IMR-90 (cell line): Measurements from ENCODE around the gene HAAO. TPM values are rescaled to one million over a fixed set of nuclear protein-coding genes. Genes with fewer than 3 reads are reported as not detected.

Experiments
- ATAC-seq: fragments of 200-7000 bp; cut with Tn5 transposase; 2 replicates; pipeline ENCODE4 v1.9.1; 2020; ENCODE audit warnings: low read depth, mild to moderate bottlenecking, moderate library complexity
- BruUV-seq: library from RNA; stranded (reverse); fragments of 400-500 nt; replicated peaks from 2 replicates; lab custom pipeline; 2021; lab: Mats Ljungman, UMichigan
- CTCF ChIA-PET: fragments of 300-600 bp; formaldehyde crosslinking; extraction: SDS; loops from one replicate; lab custom pipeline; 2021; ENCODE audit warnings: antibody characterized with exemption; lab: Yijun Ruan, JAX
- POLR2A ChIA-PET: fragments of 300-600 bp; sonication (Branson Sonifier 250); formaldehyde crosslinking; loops from one replicate; lab custom pipeline; 2022; ENCODE audit warnings: antibody characterized with exemption; ENCODE audit not compliant: unreplicated experiment; lab: Charles Lee
- DNase-seq: peaks from one replicate; pipeline ENCODE4 v3.0.0; 2013
- H2AFZ ChIP-seq: replicated peaks from 2 replicates; pipeline ENCODE3; 2013; ENCODE audit warnings: low read length, mild to moderate bottlenecking; ENCODE audit not compliant: poor library complexity
- H2AK5ac ChIP-seq: 2 replicates; pipeline ENCODE4 v1.6.1; 2013; ENCODE audit warnings: low read depth, low read length, inconsistent platforms
- H2AK9ac ChIP-seq: replicated peaks from 2 replicates; pipeline ENCODE3; 2013; ENCODE audit warnings: mild to moderate bottlenecking, low read depth, low read length, moderate library complexity; ENCODE audit not compliant: poor library complexity
- H2BK120ac ChIP-seq: 2 replicates; pipeline ENCODE4 v1.6.1; 2013; ENCODE audit warnings: low read depth, low read length, inconsistent platforms
- H2BK15ac ChIP-seq: 3 replicates; pipeline ENCODE4 v1.6.1; 2013; ENCODE audit warnings: low read depth, low read length, inconsistent platforms
- H2BK20ac ChIP-seq: 2 replicates; pipeline ENCODE4 v1.6.1; 2013; ENCODE audit warnings: low read depth, mild to moderate bottlenecking, inconsistent platforms, low read length, moderate library complexity
- H2BK5ac ChIP-seq: 2 replicates; pipeline ENCODE4 v1.6.1; 2013; ENCODE audit warnings: mild to moderate bottlenecking, low read depth, low read length, inconsistent platforms; ENCODE audit not compliant: poor library complexity, severe bottlenecking
- H3K14ac ChIP-seq: replicated peaks from 2 replicates; pipeline ENCODE4 v1.6.1; 2013; ENCODE audit warnings: low read depth, low read length, inconsistent platforms
- H3K18ac ChIP-seq: 2 replicates; pipeline ENCODE4 v1.6.1; 2013; ENCODE audit warnings: low read depth, low read length, control low read depth
- H3K23ac ChIP-seq: 2 replicates; pipeline ENCODE4 v1.6.1; 2013; ENCODE audit warnings: low read depth, low read length, inconsistent platforms
- H3K27ac ChIP-seq: 2 replicates; pipeline ENCODE4 v1.5.1; 2013; ENCODE audit warnings: mild to moderate bottlenecking, control low read depth, low read length; ENCODE audit not compliant: insufficient read depth
- H3K27me3 ChIP-seq: 2 replicates; pipeline ENCODE4 v1.6.1; 2013; ENCODE audit warnings: low read length; ENCODE audit not compliant: control insufficient read depth, insufficient read depth
- H3K36me3 ChIP-seq: 2 replicates; pipeline ENCODE4 v1.6.1; 2013; ENCODE audit warnings: low read length, mixed read lengths; ENCODE audit not compliant: control insufficient read depth, insufficient read depth
- H3K4ac ChIP-seq: 2 replicates; pipeline ENCODE4 v1.6.1; 2013; ENCODE audit warnings: low read depth, low read length, inconsistent platforms
- H3K4me1 ChIP-seq: 2 replicates; pipeline ENCODE4 v1.6.1; 2013; ENCODE audit warnings: low read length, mixed read lengths; ENCODE audit not compliant: control insufficient read depth, insufficient read depth
- H3K4me2 ChIP-seq: 2 replicates; pipeline ENCODE4 v1.6.1; 2013; ENCODE audit warnings: low read depth, mild to moderate bottlenecking, control low read depth, low read length, moderate library complexity
- H3K4me3 ChIP-seq: 2 replicates; pipeline ENCODE4 v1.5.1; 2013; ENCODE audit warnings: low read depth, mild to moderate bottlenecking, control low read depth, low read length, moderate library complexity; ENCODE audit not compliant: insufficient read depth
- H3K56ac ChIP-seq: 2 replicates; pipeline ENCODE4 v1.6.1; 2013; ENCODE audit warnings: low read length, inconsistent platforms; ENCODE audit not compliant: insufficient read depth; ENCODE audit errors: extremely low read depth
- H3K79me1 ChIP-seq, 2 experiments: 2 replicates each; pipeline ENCODE4 v1.6.1; 2013; ENCODE audit warnings: low read length in 2 of 2, inconsistent platforms in 1 of 2, low read depth in 1 of 2
- H3K9ac ChIP-seq: 2 replicates; pipeline ENCODE4 v1.6.1; 2013; ENCODE audit warnings: low read depth, low read length, control low read depth
- H3K9me1 ChIP-seq: 2 replicates; pipeline ENCODE4 v1.6.1; 2013; ENCODE audit warnings: low read length, inconsistent platforms; ENCODE audit not compliant: insufficient read depth
- H3K9me3 ChIP-seq: 2 replicates; pipeline ENCODE4 v1.6.1; 2013; ENCODE audit warnings: low read length; ENCODE audit not compliant: control insufficient read depth, insufficient read depth
- H4K20me1 ChIP-seq: 2 replicates; pipeline ENCODE4 v1.6.1; 2013; ENCODE audit warnings: low read length, inconsistent platforms; ENCODE audit not compliant: insufficient read depth
- H4K5ac ChIP-seq: 2 replicates; pipeline ENCODE4 v1.6.1; 2013; ENCODE audit warnings: mild to moderate bottlenecking, low read depth, low read length, control low read depth
- H4K8ac ChIP-seq, 2 experiments: 2 replicates each; pipeline ENCODE4 v1.6.1; 2013; ENCODE audit warnings: low read depth in 2 of 2, low read length in 2 of 2, control low read depth in 1 of 2, inconsistent platforms in 1 of 2
- H4K91ac ChIP-seq: 2 replicates; pipeline ENCODE4 v1.6.1; 2013; ENCODE audit warnings: low read depth, low read length, inconsistent platforms; ENCODE audit not compliant: insufficient read depth
- BHLHE40 ChIP-seq: fragments of 150-350 bp; IDR thresholded peaks from 2 replicates; pipeline ENCODE4 v1.6.1; 2016; ENCODE audit warnings: mild to moderate bottlenecking, low read depth, low read length
- CEBPB ChIP-seq: IDR thresholded peaks from 2 replicates; pipeline ENCODE4 v1.6.1; 2012; ENCODE audit warnings: low read depth, low read length, improper control_type of control experiment
- CHD1 ChIP-seq: IDR thresholded peaks from 2 replicates; pipeline ENCODE4 v1.6.1; 2012; ENCODE audit warnings: low read depth, low read length, improper control_type of control experiment
- CTCF ChIP-seq: conservative IDR thresholded peaks from 2 replicates; pipeline ENCODE4 v1.5.1; 2012; ENCODE audit warnings: mild to moderate bottlenecking, low read depth, low read length, improper control_type of control experiment
- FOS ChIP-seq: fragments of 150-350 bp; IDR thresholded peaks from 2 replicates; pipeline ENCODE4 v1.6.1; 2016; ENCODE audit warnings: low read depth, low read length
- MAFK ChIP-seq: IDR thresholded peaks from 2 replicates; pipeline ENCODE4 v1.6.1; 2012; ENCODE audit warnings: low read depth, low read length, improper control_type of control experiment
- MAZ ChIP-seq: IDR thresholded peaks from 2 replicates; pipeline ENCODE4 v1.6.1; 2012; ENCODE audit warnings: low read depth, mild to moderate bottlenecking, low read length, improper control_type of control experiment, moderate library complexity, borderline replicate concordance
- MXI1 ChIP-seq: IDR thresholded peaks from 2 replicates; pipeline ENCODE4 v1.6.1; 2012; ENCODE audit warnings: low read depth, mild to moderate bottlenecking, low read length, moderate library complexity, borderline replicate concordance
- NFE2L2 ChIP-seq: fragments of 150-350 bp; IDR thresholded peaks from 2 replicates; pipeline ENCODE4 v1.6.1; 2016; ENCODE audit warnings: low read depth, mild to moderate bottlenecking, low read length
- POLR2A ChIP-seq: IDR thresholded peaks from 2 replicates; pipeline ENCODE4 v1.6.1; 2012; ENCODE audit warnings: mild to moderate bottlenecking, low read depth, low read length
- RAD21 ChIP-seq: IDR thresholded peaks from 2 replicates; pipeline ENCODE4 v1.6.1; 2012; ENCODE audit warnings: low read length, improper control_type of control experiment
- RCOR1 ChIP-seq: IDR thresholded peaks from 2 replicates; pipeline ENCODE4 v1.6.1; 2012; ENCODE audit warnings: mild to moderate bottlenecking, low read length, improper control_type of control experiment; ENCODE audit not compliant: insufficient replicate concordance
- RFX5 ChIP-seq: IDR thresholded peaks from 2 replicates; pipeline ENCODE4 v1.8.0; 2012; ENCODE audit warnings: low read depth, mild to moderate bottlenecking, low read length, moderate library complexity
- SMC3 ChIP-seq: fragments of 150-350 bp; IDR thresholded peaks from 2 replicates; pipeline ENCODE4 v1.6.1; 2016; ENCODE audit warnings: low read depth, mild to moderate bottlenecking, antibody characterized with exemption, low read length, moderate library complexity
- USF2 ChIP-seq: fragments of 150-350 bp; IDR thresholded peaks from 2 replicates; pipeline ENCODE4 v1.6.1; 2017; ENCODE audit warnings: mild to moderate bottlenecking, antibody characterized with exemption, low read length, low read depth
- WGBS, 2 experiments: methylation state at CpG; one replicate each; pipeline versions ENCODE4 v1.1.5 to v1.1.7; 2013; ENCODE audit warnings: missing lambda C conversion rate in 2 of 2; ENCODE audit not compliant: insufficient read length in 1 of 2; ENCODE audit errors: extremely low coverage in 2 of 2; 5-methylcytosine and 5-hydroxymethylcytosine counted together
- dilution Hi-C: fragments of 300-500 bp; cut with HindIII; formaldehyde crosslinking; loops from one replicate; pipeline ENCODE4 v1.14.3; 2018; ENCODE audit warnings: low sequenced_read_pairs; ENCODE audit not compliant: unreplicated experiment
- in situ Hi-C: fragments of 300-500 bp; cut with MboI; formaldehyde crosslinking; loops from 3 replicates; pipeline ENCODE4 v1.14.3; 2019; ENCODE audit warnings: low sequenced_read_pairs, inconsistent platforms, mixed read lengths
- intact Hi-C: fragments of 100-400 bp; cut with micrococcal nuclease; formaldehyde crosslinking; loops from 2 replicates; pipeline ENCODE4 v1.10.0; 2022
- polyA plus RNA-seq, 3 experiments: library from polyadenylated mRNA; depleted of rRNA; stranded (reverse); fragments of >200 nt; gene quantifications; 2 replicates each; pipeline ENCODE4 v1.2.3, GENCODE V29; 2012; ENCODE audit warnings: low replicate concordance in 1 of 3
- total RNA-seq: library from RNA; depleted of rRNA; stranded (reverse); fragments of >200 nt; gene quantifications from 2 replicates; pipeline ENCODE4 v1.2.3, GENCODE V29; 2012
- TF ChIP-seq, protein P1 (sequence below): fragments of 150-350 bp; IDR thresholded peaks from 2 replicates; pipeline ENCODE4 v1.6.1; 2016; ENCODE audit warnings: low read depth, mild to moderate bottlenecking, low read length, moderate library complexity, borderline replicate concordance

HAAO gene
- total and polyA plus RNA-seq, 2 of the 4 experiments (the other 2 are of a cell fraction), result 0.05 to 0.18 TPM

GRCh38 chr2:42754776-42755140, 37.6 kb downstream of the HAAO start:
- no TSS peak for BruUV-seq
- in situ Hi-C loops, result no loop called here
- CTCF ChIA-PET, result no interaction called here

More at GRCh38 chr2:42754776-42755140, 37.6 kb downstream of the HAAO start:
- POLR2A ChIA-PET, result no interaction called here
- H3K4me2 ChIP-seq, result no peak overlapping the region
- no peak overlapping the region for H3K14ac ChIP-seq
- dilution Hi-C loops (no loop called here), intact Hi-C loops (no loop called here)
- no peak overlapping the region for H4K91ac ChIP-seq
- no peaks in the 10 kb centered on the region for H3K79me1 ChIP-seq
- H2BK120ac ChIP-seq, result no peak overlapping the region
- no peak overlapping the region for H2BK20ac ChIP-seq
- no peak overlapping the region for H3K18ac ChIP-seq
- no peak overlapping the region for H4K8ac ChIP-seq
- no peaks in the 10 kb centered on the region for H3K9me3 ChIP-seq
- no peaks in the 10 kb centered on the region for H3K27me3 ChIP-seq
- H3K56ac ChIP-seq, result no peak overlapping the region
- H3K4me1 ChIP-seq, result no peaks in the 10 kb centered on the region
- no peaks in the 10 kb centered on the region for H4K20me1 ChIP-seq
- no peak overlapping the region for H2BK5ac ChIP-seq
- no peak overlapping the region for H2BK15ac ChIP-seq
- no peak overlapping the region for H2AFZ ChIP-seq
- H3K4ac ChIP-seq, result no peak overlapping the region
- no peak overlapping the region for H4K5ac ChIP-seq
- WGBS, 2 experiments, result 83% methylated on average over 1 of the region's 8 CpGs; no CpG with 5 or more reads in 1 of the 2 experiments
- no peak overlapping the region for H2AK5ac ChIP-seq
- no peak overlapping the region for H3K27ac ChIP-seq
- TF ChIP-seq RCOR1, result no peak
- TF ChIP-seq RAD21, result no peak
- TF ChIP-seq POLR2A, result no peak
- TF ChIP-seq CHD1, result no peak
- TF ChIP-seq MAZ, result no peak
- TF ChIP-seq MAFK, result no peak
- TF ChIP-seq CTCF, result no peak
- no peak for TF ChIP-seq MXI1
- no peak for TF ChIP-seq FOS
- TF ChIP-seq, protein P1, sequence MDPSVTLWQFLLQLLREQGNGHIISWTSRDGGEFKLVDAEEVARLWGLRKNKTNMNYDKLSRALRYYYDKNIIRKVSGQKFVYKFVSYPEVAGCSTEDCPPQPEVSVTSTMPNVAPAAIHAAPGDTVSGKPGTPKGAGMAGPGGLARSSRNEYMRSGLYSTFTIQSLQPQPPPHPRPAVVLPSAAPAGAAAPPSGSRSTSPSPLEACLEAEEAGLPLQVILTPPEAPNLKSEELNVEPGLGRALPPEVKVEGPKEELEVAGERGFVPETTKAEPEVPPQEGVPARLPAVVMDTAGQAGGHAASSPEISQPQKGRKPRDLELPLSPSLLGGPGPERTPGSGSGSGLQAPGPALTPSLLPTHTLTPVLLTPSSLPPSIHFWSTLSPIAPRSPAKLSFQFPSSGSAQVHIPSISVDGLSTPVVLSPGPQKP, result no peak
- TF ChIP-seq BHLHE40, result no peak
- TF ChIP-seq SMC3, result no peak
- no peak for TF ChIP-seq RFX5
- TF ChIP-seq USF2, result no peak
- TF ChIP-seq NFE2L2, result no peak
- TF ChIP-seq CEBPB, result no peak
- no peak overlapping the region for H3K4me3 ChIP-seq
- peaks cover 1% of the 10 kb centered on the region; the same call in 1 of the 2 replicates for H3K9me1 ChIP-seq
- no peak overlapping the region for H3K9ac ChIP-seq
- no peak for DNase-seq
- no peak overlapping the region for H3K23ac ChIP-seq
- no peak for ATAC-seq
- no peak overlapping the region for H2AK9ac ChIP-seq
- H3K36me3 ChIP-seq, result peaks cover 3% of the 10 kb centered on the region; the same call in 1 of the 2 replicates
